ENCODE results near the gene PRR33.
A peak's percentile ranks its signal among the peaks of the same experiment; 100 is the strongest.
"Not testable (repeated sequence)": the region's sequence is repeated elsewhere in the genome, so short reads cannot be mapped to it uniquely, and the experiment has no call there.

Gene PRR33

GRCh38 chr11:1891831-1892115, at the start of gene PRR33:
TSS of gene PRR33 (minus strand) at chr11:1891895. CDS start at chr11:1890584, 1,311 bp downstream.
- DNase-seq = no peak

- DNase-seq = not testable (repeated sequence)
These were observed 48.1 kb upstream of the PRR33 start for GRCh38 chr11:1939788-1940187.

- peak; percentile 24 for DNase-seq
These were observed 47.4 kb upstream of the PRR33 start for GRCh38 chr11:1939006-1939625.

DNA sequence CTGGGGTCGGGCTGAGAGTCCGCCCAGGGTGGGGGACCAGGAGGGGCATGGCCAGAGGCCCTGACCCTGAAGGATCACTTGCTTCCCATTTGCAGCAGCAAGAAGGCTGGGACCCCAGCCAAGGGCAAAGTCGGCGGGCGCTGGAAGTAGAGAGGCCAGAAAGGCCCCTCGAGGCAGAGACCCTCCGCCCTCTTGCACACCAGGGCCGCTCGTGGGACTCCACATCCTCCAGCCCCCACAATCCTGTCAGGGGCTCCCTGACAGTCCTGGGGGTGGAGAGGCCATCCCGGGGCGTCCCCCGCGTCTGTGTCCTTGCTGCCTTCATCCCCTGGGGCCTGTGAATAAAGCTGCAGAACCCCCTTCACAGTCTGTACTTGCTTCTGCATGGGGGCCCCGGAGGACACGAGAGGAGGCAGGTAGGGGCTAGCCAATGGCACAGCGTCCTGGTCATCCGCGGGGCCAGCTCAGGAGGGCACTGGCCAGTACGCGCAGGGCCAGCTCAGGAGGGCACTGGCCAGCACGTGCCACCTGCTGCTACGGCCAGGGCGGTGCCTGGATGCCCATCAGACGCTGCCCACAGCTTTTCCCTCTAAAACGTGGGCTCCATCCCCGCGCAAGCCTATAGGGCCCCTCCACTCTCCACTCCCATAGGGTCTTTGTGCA, 46.8 kb upstream of the PRR33 start:
- peak; percentile 27 for DNase-seq

DNA sequence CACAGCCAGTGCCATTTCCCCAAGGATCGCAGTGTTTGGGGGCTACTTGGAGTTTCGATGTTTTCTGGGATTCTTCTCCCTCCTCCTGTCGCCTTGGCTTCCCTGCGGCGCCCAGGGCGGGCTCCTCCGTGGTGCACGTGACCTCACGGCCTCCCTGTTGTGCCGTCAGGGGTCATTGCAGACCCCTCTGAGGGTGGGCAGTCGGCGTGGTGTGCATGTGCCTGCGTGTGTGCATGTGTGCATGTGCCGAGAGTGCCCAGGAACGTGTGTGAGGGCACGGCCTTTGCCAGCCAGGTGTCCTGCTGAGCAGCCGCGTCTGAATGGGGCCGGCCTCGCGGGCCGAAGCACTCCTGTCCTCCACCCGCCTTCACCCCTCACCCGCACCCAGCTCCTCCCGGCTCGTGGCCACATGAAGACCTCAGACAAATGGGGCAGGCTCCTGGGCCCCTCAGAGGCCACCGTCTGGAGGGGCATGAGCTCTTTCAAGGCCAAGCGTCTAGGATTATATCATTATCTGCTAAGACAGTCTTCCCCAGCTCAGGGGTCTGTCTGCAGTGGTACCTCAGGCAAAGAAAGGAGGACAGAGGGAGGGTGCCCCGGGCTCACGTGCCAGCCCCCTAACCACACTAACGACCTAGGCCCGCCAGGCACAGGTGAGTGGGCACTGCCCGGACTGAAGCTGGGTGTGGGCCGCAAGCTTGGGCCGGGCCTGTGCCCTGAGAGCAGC, 46.1 kb upstream of the PRR33 start:
- peak; percentile 20 for DNase-seq

GRCh38 chr11:1936781-1937615, 45.3 kb upstream of the PRR33 start:
- peak; percentile 28 for DNase-seq

DNA sequence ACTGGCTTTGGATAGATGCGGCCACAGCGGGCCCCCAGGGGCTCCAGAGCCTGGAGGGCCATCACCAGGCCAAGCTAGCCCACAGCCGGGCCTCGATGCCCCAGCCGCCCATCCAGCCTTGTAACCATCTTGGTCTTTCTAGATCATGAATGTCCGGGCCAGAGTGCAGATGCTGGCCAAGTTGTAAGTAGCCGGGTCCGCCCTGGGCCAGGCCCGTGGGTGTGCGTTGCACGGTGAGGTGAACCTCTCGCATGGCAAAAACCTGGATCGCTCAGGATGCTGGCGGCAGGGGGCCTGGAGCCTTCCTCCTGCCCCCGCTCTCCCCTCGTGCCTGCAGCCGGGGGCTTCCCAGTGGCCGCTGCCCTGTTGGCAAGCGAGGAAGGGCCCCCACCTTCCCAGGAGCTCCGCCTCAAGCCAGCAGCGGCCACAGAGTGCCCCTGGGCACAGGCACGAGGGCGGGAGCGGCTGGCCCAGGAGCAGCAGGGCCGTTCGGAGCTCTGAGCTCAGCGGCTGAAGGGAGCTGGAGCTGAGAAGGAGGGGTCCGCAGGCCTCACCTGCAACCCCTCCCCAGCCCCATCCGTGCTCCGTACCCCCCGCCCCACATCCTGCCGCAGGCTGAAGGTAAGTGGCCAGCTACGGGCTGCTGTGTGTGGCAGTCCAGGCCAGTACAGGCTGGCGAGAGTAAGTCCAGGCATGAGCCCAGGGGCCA, 44.5 kb upstream of the PRR33 start:
- peak; percentile 22 for DNase-seq

- DNase-seq = peak; percentile 28
These were observed 43.7 kb upstream of the PRR33 start for GRCh38 chr11:1935156-1936071.

DNA sequence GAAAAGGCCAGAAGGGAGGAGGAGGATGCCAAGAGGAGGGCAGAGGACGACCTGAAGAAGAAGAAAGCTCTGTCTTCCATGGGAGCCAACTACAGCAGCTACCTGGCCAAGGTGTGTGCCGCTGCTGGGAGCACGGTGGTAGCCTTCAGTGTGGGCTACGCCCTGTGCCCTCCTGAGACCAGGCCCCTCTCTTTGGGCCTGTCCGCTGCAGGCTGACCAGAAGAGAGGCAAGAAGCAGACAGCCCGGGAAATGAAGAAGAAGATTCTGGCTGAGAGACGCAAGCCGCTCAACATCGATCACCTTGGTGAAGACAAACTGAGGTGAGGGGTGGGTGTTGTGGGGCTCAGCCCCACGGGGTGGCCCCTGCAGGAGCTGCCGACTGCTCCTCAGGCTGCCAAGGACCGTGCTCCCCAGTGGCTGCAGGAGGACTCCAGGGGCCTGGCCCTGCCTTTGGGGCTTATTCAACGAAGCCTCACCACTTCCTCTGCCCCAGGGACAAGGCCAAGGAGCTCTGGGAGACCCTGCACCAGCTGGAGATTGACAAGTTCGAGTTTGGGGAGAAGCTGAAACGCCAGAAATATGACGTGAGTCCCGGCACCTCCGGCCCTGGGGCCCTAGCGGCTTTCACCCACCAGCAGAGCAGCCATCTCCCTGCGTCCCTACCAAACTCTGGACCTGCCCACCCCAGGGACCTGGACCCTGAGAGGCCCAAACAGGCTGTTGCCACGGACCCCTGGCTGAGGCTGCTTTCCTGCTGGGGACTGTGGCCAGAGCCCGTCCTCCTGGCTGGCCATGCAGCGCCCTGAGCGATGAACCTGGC, 42.9 kb upstream of the PRR33 start:
- DNase-seq = peak; percentile 23

- DNase-seq = peak; percentile 27
These were observed 42.0 kb upstream of the PRR33 start for GRCh38 chr11:1933416-1934334.

GRCh38 chr11:1932681-1933080, 41.0 kb upstream of the PRR33 start:
- DNase-seq = no peak

DNA sequence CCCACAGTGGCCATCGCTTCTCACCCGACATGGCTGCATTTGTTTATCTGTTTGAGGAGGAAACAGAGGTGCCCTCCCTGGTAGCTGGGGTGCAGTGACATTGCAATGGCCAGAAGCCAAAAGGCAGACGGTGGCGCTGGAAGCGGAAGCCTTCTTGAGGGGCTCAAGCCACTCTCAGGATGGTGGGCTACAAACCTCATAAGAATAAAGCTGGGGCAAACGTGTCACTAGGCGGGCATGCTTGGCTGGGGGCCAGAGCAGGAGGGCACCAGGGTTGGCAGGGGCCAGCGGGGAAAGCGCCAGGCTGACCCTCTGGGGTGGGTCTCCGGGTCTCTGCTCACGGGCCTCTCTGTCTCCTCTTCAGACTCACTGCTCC, 40.4 kb upstream of the PRR33 start:
- DNase-seq = peak; percentile 17

GRCh38 chr11:1931341-1932104, 39.8 kb upstream of the PRR33 start:
- DNase-seq = peak; percentile 17

DNA sequence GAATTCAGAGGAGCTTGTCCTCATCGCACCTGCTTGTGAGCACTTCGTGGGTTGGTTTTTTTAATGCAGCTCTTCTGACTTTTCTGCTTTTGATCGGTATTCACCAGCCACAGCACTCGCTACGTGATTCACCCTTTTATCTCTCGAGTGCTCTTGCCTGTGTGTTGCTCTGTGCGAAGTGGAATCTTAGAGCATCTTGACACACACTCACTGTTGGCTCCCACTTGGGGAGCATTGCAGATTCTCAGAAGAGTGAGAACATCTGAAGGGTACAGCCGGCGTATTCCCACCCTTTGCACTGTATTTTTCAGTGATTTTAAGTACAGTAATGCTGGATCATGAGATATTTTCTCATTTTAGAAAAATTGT, 38.8 kb upstream of the PRR33 start:
- DNase-seq = no peak

- peak; percentile 21 for DNase-seq
These were observed 38.1 kb upstream of the PRR33 start for GRCh38 chr11:1929621-1930461.

GRCh38 chr11:1928891-1929541, 37.3 kb upstream of the PRR33 start:
- peak; percentile 27 for DNase-seq

DNA sequence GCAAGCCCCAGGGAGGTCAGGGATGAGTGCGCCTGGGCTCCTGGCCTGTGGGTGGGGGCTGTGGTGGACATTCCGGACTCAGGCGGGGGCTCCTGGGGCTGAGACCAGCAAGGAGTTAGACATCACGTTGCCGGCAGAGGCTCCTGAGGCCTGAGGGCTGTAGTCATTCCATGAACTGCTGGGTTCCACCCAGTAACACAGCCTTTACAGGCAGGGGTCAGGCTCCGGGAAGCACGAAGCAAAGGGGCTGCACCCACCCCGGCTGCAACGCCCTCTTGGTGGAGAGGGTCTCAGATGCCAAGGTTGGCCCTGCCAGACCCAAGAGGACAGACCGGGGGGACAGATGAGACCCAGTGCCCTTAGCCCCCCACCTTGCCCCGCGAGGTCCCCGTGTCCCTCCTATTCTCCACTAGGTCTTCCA, 36.8 kb upstream of the PRR33 start:
- DNase-seq = no peak
